ENCODE data around the gene CD99L2. TPM values are rescaled to one million over a fixed set of nuclear protein-coding genes. Genes with fewer than 3 reads are reported as not detected.

The CD99L2 gene
- total and polyA plus RNA-seq, 2 of the 8 experiments (the other 6 are each of a cell fraction or from before 2014, with no cell fraction given): 8.0 to 8.5 TPM

- Histone ChIP-seq H3K79me1 (ENCODE audit: low read depth, low read length) (no peaks in the 10 kb centered on the region), H3K9me3 (ENCODE audit: insufficient read depth in 2 of 2, low read depth in 1 of 2, low read length in 1 of 2) (no peaks in the 10 kb centered on the region), H2BK15ac (ENCODE audit: low read length) (no peak overlapping the region), H3K56ac (replicated peaks; ENCODE audit: insufficient read length, low read depth, low read length) (no peak overlapping the region), H4K8ac (ENCODE audit: extremely low read depth, insufficient read depth, low read length) (no peak overlapping the region), H3K4me1 (replicated peaks in 1 of 4; ENCODE audit: control insufficient read depth in 3 of 4, insufficient read depth in 4 of 4, low read length in 3 of 4) (peaks cover 0 to 3% (median 1%) of the 10 kb centered on the region in 4 experiments; a peak in 2 of 7 replicates), H3K23ac (ENCODE audit: insufficient read length) (no peak overlapping the region), H2AK5ac (ENCODE audit: low read depth, low read length) (no peak overlapping the region), H4K91ac (replicated peaks; ENCODE audit: insufficient read length, low read length) (no peak overlapping the region), H3K14ac (ENCODE audit: insufficient read length) (no peak overlapping the region), H2BK5ac (ENCODE audit: low read depth, low read length) (no peak overlapping the region), H3K27ac (ENCODE audit: low read depth, low read length) (no peak overlapping the region), H4K5ac (ENCODE audit: insufficient read length, low read depth, low read length) (no peak overlapping the region), H3K4ac (replicated peaks; ENCODE audit: insufficient read length, low read depth, low read length) (no peak overlapping the region), H3K9ac (replicated peaks in 1 of 4; ENCODE audit: extremely low read depth in 1 of 4, low read depth in 3 of 4, low read length in 3 of 4) (no peak overlapping the region), H3K18ac (ENCODE audit: extremely low read depth, low read length) (no peak overlapping the region), H3K4me3 (ENCODE audit: extremely low read depth in 1 of 4, insufficient read depth in 2 of 4, low read depth in 3 of 4, low read length in 4 of 4) (no peak overlapping the region), H2AFZ (ENCODE audit: low read length) (no peak overlapping the region), H3K23me2 (ENCODE audit: low read depth, low read length) (no peaks in the 10 kb centered on the region), H3K36me3 (ENCODE audit: control insufficient read depth in 2 of 4, insufficient read depth in 4 of 4, low read length in 3 of 4) (no peaks in the 10 kb centered on the region), H2BK20ac (ENCODE audit: low read length) (no peak overlapping the region), H2BK12ac (ENCODE audit: low read depth, low read length) (no peak overlapping the region), H2BK120ac (replicated peaks; ENCODE audit: low read depth, low read length) (no peak overlapping the region), H3K27me3 (replicated peaks in 1 of 4; ENCODE audit: control insufficient read depth in 3 of 4, extremely low read depth in 1 of 4, insufficient read depth in 3 of 4, low read length in 3 of 4) (no peaks in the 10 kb centered on the region), H3K79me2 (ENCODE audit: control insufficient read depth in 1 of 2, insufficient read depth in 2 of 2, low read length in 2 of 2) (no peaks in the 10 kb centered on the region), H3K4me2 (ENCODE audit: insufficient read depth in 1 of 2, low read depth in 2 of 2, low read length in 2 of 2) (no peak overlapping the region), H4K20me1 (replicated peaks in 1 of 2; ENCODE audit: control insufficient read depth in 1 of 2, insufficient read depth in 2 of 2, low read length in 2 of 2) (no peaks in the 10 kb centered on the region)
- DNase-seq (ENCODE audit: low read depth in 1 of 2, low spot score in 2 of 2): no peak
- POLR2A ChIA-PET (ENCODE audit: partially characterized antibody): interaction anchor here (2.8 kb wide), 1 partner anchor 17 kb away, joined by 13 read pairs; no protein-coding TSS in a partner anchor
- no peak for FAIRE-seq
- CTCF ChIA-PET (ENCODE audit: partially characterized antibody): no interaction called here
- TF ChIP-seq HDAC2 (IDR thresholded peaks at IDR 0.05; ENCODE audit: borderline replicate concordance in 1 of 2, low read depth in 2 of 2, low read length in 2 of 2) (no peak), BACH1 (IDR thresholded peaks at IDR 0.05; ENCODE audit: low read length) (no peak), RNF2 (IDR thresholded peaks at IDR 0.05; ENCODE audit: borderline replicate concordance, low read depth, low read length, missing control alignments, poor library complexity, severe bottlenecking) (no peak), SP2 (IDR thresholded peaks at IDR 0.05; ENCODE audit: low read length) (no peak), KDM4A (IDR thresholded peaks at IDR 0.05; ENCODE audit: low read depth, low read length, severe bottlenecking) (no peak), EP300 (IDR thresholded peaks at IDR 0.05; ENCODE audit: borderline replicate concordance in 1 of 2, low read depth in 2 of 2, low read length in 2 of 2) (no peak), SIN3A (conservative IDR thresholded peaks at IDR 0.05 in 1 of 2, IDR thresholded peaks at IDR 0.05 in 1 of 2; ENCODE audit: low read depth in 1 of 2, low read length in 2 of 2) (no peak), RAD21 (IDR thresholded peaks at IDR 0.05 in 1 of 2, conservative IDR thresholded peaks at IDR 0.05 in 1 of 2; ENCODE audit: low read depth in 2 of 2, low read length in 2 of 2) (no peak), GABPA (IDR thresholded peaks at IDR 0.05; ENCODE audit: borderline replicate concordance, insufficient read depth, low read length) (no peak), SP1 (IDR thresholded peaks at IDR 0.05; ENCODE audit: low read depth, low read length) (no peak), CBX8 (IDR thresholded peaks at IDR 0.05; ENCODE audit: borderline replicate concordance, low read depth, low read length) (no peak), RBBP5 (IDR thresholded peaks at IDR 0.05; ENCODE audit: borderline replicate concordance, low read depth, low read length) (no peak)
- TF ChIP-seq, protein P1, sequence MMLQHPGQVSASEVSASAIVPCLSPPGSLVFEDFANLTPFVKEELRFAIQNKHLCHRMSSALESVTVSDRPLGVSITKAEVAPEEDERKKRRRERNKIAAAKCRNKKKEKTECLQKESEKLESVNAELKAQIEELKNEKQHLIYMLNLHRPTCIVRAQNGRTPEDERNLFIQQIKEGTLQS (IDR thresholded peaks at IDR 0.05; ENCODE audit: insufficient read depth, low read depth, low read length): no peak
Observed at GRCh38 chrX:150919401-150919800, 20.9 kb upstream of the CD99L2 start.
